Coronary artery (tissue), 2 donors: ENCODE results near the gene ACTG1.

Source experiments
- DNase-seq: peaks from one replicate; pipeline ENCODE4 v3.0.0-alpha.2; 2017; ENCODE audit warnings: low spot score
- H3K27ac ChIP-seq, 2 donors: fragments of 200-600 bp; sonication (generic); one replicate each; pipeline ENCODE4 v1.5.1; 2016 to 2019
- H3K4me3 ChIP-seq: fragments of 200-600 bp; sonication (generic); 2 replicates; pipeline ENCODE4 v1.5.1; 2016; ENCODE audit warnings: mild to moderate bottlenecking, moderate library complexity
- CTCF ChIP-seq: fragments of 200-600 bp; sonication (generic); IDR thresholded peaks from one replicate; pipeline ENCODE4 v1.5.1; 2019; ENCODE audit warnings: antibody characterized with exemption

The ACTG1 gene

GRCh38 chr17:81470944-81471817 is 41.4 kb downstream of the ACTG1 start:
- DNase-seq, result no peak
- TF ChIP-seq CTCF, result no peak
- Histone ChIP-seq H3K27ac (no peak overlapping the region), H3K4me3 (no peak overlapping the region)

GRCh38 chr17:81470270-81470943 is 42.2 kb downstream of the ACTG1 start:
- no peak for DNase-seq
- H3K27ac ChIP-seq, result no peak overlapping the region

GRCh38 chr17:81469266-81469665 is 43.3 kb downstream of the ACTG1 start:
- Histone ChIP-seq H3K4me3 (no peak overlapping the region), H3K27ac (no peak overlapping the region)
- TF ChIP-seq CTCF, result no peak
- no peak for DNase-seq

More at GRCh38 chr17:81470270-81470943, 42.2 kb downstream of the ACTG1 start:
- no peak for TF ChIP-seq CTCF
- H3K4me3 ChIP-seq, result no peak overlapping the region

- no peak overlapping the region for H3K4me3 ChIP-seq
- DNase-seq, result no peak
- no peak for TF ChIP-seq CTCF
- H3K27ac ChIP-seq, result no peak overlapping the region
Measured at GRCh38 chr17:81468770-81469121, 43.9 kb downstream of the ACTG1 start.

- Histone ChIP-seq H3K4me3 (no peak overlapping the region), H3K27ac (no peak overlapping the region)
- DNase-seq, result no peak
- TF ChIP-seq CTCF, result no peak
Measured at GRCh38 chr17:81468111-81468769, 44.4 kb downstream of the ACTG1 start.

GRCh38 chr17:81466564-81467472 is 45.8 kb downstream of the ACTG1 start:
- Histone ChIP-seq H3K4me3 (no peak overlapping the region), H3K27ac (no peak overlapping the region)
- DNase-seq, result no peak
- TF ChIP-seq CTCF, result no peak
